Subcutaneous adipose tissue (tissue), 4 donors: ENCODE results near the gene CNTNAP5. TPM values are rescaled to one million over a fixed set of nuclear protein-coding genes. Genes with fewer than 3 reads are reported as not detected.

Experiments used
- total RNA-seq, 4 donors: library from RNA; depleted of rRNA; stranded (reverse); fragments of >200 nt; gene quantifications; one replicate each; pipeline ENCODE4 v1.1.0, GENCODE V29; 2016
- TF ChIP-seq, protein P1 (sequence below): fragments of 450-650 bp; IDR thresholded peaks from one replicate; pipeline ENCODE4 v1.5.1; 2016; ENCODE audit warnings: low read depth, mild to moderate bottlenecking, control low read depth, antibody characterized with exemption, moderate library complexity

The CNTNAP5 gene
- total RNA-seq, 4 donors from 2014 or later, result not detected

DNA sequence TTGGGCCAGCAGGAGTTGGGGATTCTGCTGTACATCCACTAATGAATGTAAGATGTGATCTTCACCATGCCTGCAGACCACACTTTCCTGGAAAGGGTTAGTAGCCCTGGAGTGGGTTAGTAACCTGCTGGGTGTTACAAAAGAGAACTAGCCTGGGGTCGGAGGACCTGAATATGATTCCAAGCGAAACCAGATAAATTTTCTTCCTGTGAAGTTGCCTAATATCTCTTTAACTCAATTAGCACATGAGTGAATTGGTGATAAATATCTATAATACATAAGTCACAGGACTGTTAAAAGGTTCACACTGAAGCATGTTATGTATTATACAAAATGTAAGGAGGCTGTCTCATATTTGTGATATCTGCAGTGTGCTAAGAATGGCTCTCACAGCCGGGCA lies 291.0 kb downstream of the CNTNAP5 start:
- TF ChIP-seq, protein P1, sequence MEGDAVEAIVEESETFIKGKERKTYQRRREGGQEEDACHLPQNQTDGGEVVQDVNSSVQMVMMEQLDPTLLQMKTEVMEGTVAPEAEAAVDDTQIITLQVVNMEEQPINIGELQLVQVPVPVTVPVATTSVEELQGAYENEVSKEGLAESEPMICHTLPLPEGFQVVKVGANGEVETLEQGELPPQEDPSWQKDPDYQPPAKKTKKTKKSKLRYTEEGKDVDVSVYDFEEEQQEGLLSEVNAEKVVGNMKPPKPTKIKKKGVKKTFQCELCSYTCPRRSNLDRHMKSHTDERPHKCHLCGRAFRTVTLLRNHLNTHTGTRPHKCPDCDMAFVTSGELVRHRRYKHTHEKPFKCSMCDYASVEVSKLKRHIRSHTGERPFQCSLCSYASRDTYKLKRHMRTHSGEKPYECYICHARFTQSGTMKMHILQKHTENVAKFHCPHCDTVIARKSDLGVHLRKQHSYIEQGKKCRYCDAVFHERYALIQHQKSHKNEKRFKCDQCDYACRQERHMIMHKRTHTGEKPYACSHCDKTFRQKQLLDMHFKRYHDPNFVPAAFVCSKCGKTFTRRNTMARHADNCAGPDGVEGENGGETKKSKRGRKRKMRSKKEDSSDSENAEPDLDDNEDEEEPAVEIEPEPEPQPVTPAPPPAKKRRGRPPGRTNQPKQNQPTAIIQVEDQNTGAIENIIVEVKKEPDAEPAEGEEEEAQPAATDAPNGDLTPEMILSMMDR, result no peak

DNA sequence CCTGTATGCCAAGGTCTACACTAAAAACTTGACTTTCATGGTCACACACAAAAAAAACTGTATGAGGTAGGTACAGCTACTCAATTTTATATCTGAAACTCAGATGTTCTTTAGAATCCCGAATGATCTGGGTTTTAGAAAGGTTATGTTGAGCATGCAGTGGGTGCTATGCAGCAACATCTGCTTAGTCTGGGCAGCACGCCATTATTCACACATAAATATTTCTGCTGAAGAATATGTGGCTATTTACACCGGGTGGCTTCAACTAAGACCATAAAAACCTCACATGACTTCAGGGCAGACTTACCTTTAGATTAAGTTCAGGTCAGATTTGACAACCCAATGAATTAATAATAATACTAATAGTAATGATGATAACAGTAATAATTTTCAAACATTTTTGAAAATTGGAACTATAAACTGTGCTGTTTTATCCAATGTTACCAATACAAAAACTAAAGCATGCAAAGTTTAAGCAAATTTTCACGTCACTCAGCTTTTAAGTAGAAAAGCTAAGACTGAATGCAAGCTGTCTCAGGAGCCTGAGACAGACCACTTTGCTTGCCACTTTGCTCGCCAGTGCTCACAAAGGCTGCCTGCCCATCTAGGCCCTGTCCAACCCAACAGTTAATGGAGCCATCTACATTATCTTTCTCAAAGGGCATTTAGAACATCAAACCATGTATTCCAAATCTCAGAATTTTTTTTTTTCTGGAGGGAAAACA lies 292.0 kb downstream of the CNTNAP5 start:
- TF ChIP-seq, protein P1, result no peak

DNA sequence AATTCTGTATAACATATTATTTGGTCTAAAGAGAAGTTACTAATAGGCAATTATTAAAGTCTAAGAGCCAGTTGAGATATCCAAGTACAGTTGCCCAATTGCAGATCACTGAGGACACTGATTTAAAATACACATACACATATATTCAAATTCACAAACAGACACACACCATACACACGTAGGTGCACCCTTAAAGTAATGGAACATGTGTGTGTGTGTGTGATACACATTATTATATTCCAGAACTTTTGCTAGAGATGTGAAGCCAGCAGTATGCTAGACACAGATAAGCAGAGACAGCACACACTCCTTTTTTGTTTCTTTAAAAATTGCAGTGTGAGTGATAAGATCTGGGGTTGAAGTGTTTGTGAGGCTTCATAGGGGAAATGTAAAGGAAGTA lies 292.5 kb downstream of the CNTNAP5 start:
- TF ChIP-seq, protein P1, result no peak

DNA sequence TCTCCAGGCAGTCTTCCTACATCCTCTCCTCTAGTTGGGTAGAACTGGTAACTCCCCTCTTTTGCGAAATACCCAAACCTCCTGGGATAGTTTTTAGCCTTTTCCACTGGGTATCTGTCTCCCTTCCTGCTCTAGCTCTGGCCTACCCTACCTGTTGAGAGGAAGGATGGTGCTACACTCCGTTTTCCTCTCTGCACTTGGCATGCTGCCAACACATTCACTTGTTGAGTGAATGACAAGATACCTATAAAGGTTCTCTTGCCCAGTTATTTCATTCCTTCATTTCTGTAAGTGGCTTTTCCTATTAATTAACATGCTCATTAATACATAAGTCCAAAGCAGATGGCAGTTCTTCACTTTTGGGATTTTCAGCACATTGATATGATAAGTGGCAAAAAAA lies 293.8 kb downstream of the CNTNAP5 start:
- TF ChIP-seq, protein P1, result no peak

DNA sequence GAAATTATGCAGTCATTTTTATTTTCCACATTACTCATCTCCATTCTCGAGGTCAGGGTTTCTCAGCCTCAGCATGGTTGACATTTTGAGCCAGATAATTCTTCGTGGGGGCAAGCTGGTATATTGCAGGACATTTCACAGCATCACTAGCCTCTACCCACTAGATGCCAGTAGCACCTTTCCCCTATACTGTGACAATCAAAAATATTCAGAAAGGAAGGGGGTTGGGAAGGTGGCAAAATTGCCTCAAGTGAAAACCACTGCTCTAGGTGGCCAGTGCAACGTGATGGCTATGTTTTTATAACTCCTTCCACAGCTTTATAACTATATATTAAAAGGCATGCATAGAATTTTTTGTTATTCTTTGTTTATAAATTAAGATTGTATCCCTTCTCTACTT lies 294.5 kb downstream of the CNTNAP5 start:
- TF ChIP-seq, protein P1, result no peak

DNA sequence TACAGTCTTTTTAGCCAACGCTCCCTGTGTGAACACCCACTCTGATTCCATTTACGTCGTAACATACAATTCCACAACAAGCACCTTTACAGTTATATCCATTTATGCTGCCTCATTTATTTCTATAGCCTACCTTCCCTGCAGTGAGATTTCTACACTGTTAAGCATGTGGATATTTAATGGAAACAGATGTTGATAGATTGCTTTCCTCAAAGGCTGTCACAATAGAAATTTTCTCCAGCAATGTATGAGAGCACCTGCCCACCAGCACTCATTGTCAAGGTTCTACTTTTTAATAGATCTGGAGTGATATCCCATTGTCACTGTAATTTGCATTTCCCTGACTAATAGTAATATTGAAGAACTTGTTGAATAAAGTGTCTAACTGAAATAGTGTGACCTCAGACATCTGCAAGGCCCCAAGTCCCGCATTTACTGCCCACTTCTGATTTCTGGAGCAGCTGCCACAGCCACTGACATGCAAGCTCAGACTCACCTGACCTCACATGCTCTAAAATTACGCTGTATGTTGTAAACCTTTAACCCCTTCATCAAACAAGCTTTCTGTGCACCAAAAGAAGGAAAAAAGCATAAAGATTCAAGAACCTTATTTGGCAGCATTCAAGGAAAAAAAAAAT lies 295.1 kb downstream of the CNTNAP5 start:
- TF ChIP-seq, protein P1, result no peak

DNA sequence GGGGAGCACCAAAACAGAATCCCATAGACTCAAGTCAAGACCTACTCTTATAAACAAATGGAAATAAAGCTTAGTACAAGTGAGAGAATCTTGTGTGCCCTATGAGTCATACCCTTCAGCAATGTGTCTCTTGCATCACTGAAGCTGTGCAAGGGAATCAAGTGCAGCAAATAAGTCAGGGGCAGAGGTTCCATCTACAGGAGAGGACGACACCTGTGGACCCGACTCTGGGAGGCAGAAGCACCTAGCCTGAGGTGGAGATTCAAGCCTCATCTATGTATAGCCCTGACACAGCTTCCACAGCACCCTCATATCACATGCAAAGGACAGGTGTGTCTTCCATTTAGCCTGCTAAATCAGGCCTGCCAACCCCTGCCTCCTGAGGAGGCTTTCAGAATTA lies 298.2 kb downstream of the CNTNAP5 start:
- TF ChIP-seq, protein P1, result no peak
